Fibroblast of villous mesenchyme (primary cell): Measurements from ENCODE around the gene SIGLEC10. TPM values are rescaled to one million over a fixed set of nuclear protein-coding genes. Genes with fewer than 3 reads are reported as not detected.

Experiments used
- DNase-seq: peaks from one replicate; pipeline ENCODE4 v3.0.0-alpha.2; 2010; ENCODE audit warnings: low read depth
- H3K4me3 ChIP-seq: 2 replicates; pipeline ENCODE4 v1.5.1; 2011; ENCODE audit warnings: low read depth, mild to moderate bottlenecking, low read length
- small RNA-seq: library from RNA; depleted of rRNA; stranded (forward); fragments of <200 nt; gene quantifications from one replicate; pipeline ENCODE3, GENCODE V24; 2012
- total RNA-seq: library from RNA; depleted of rRNA; stranded (reverse); fragments of >200 nt; gene quantifications from 2 replicates; pipeline ENCODE4 v1.2.3, GENCODE V29; 2012
- TF ChIP-seq, protein P1 (sequence below): IDR thresholded peaks from 2 replicates; pipeline ENCODE4 v1.5.1; 2012; ENCODE audit warnings: low read depth, mild to moderate bottlenecking, low read length; ENCODE audit not compliant: insufficient read depth

Gene SIGLEC10
- total RNA-seq, 1 donor = not detected

DNA sequence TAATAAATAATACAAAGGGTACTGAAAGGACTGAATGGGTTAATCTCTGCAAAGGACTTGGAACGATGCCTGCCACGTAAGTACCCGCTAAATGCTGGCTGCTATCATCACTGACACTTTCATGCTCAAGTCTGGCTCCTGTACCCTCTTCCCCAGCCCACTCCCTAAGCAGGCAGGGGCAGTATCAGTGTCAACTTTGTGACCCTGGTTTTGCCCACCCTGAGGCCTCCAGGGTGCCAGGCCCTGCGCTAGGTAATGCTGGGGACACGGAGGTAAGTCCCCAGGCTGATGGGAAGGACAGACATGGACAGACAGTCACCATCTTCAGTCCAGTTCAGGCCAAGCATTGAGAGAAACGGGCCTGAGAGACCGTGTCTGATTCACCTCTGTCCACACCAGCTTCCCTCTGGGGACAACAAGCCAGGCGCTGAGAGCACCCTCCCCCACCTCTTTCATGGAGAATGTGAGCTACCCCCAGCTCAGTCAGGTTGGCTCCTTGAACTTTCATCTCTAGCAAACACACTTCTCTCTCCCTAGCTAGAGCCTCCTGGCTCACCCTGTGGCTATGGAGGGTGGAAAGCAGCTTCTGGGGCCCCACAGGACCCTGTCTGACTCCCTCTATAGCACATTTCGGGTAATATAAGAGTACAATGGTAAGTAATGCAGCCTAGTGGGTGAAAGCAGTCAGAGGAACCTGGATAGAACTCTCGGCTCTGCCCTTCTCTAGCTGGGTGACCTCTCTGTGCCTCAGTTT is 52.1 kb downstream of the SIGLEC10 start:
- peak; percentile 32 for DNase-seq
- H3K4me3 ChIP-seq = peak overlapping the region; percentile 93
- TF ChIP-seq, protein P1, sequence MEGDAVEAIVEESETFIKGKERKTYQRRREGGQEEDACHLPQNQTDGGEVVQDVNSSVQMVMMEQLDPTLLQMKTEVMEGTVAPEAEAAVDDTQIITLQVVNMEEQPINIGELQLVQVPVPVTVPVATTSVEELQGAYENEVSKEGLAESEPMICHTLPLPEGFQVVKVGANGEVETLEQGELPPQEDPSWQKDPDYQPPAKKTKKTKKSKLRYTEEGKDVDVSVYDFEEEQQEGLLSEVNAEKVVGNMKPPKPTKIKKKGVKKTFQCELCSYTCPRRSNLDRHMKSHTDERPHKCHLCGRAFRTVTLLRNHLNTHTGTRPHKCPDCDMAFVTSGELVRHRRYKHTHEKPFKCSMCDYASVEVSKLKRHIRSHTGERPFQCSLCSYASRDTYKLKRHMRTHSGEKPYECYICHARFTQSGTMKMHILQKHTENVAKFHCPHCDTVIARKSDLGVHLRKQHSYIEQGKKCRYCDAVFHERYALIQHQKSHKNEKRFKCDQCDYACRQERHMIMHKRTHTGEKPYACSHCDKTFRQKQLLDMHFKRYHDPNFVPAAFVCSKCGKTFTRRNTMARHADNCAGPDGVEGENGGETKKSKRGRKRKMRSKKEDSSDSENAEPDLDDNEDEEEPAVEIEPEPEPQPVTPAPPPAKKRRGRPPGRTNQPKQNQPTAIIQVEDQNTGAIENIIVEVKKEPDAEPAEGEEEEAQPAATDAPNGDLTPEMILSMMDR = peak; percentile 13

DNA sequence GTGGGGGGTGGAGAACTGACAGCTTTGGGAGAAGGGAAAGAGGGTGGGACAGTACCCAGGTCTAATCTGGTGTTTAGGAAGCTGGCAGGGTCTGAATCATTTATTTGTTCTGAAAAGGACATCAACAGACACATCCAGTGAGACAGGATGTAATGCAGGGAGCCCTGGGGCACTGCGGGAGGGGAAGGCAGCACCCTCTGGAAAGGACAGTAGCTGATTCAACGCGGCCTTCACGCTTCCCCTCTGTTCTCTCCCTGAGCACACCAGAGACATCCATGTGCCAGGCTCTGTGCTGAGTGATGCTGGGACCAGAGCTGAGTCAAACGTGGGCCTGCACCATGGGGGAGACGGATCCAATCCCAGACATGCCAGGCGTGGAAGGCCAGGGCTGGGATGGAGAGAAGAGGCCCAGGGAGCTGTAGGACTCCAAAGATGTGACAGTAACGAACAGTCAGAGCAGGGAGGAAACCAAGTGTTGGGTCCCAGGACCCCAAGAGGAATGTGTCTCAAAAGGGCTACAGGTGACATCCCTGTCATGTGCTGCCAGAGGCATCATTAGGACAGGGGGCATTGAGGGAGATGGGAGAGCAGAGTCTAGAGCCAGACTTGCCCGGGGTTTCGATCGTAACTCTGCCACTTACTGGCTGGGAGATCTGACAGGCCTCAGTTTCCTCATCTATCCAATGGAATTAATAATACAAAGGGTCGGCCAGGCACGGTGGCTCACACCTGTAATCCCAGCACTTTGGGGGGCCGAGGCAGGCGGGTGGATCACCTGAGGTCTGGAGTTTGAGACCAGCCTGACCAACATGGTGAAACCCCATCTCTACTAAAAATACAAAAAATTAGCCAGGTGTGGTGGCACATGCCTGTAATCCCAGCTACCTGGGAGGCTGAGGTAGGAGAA is 53.0 kb downstream of the SIGLEC10 start:
- H3K4me3 ChIP-seq = no peak overlapping the region
- peak; percentile 12 for DNase-seq
- TF ChIP-seq, protein P1 = no peak

DNA sequence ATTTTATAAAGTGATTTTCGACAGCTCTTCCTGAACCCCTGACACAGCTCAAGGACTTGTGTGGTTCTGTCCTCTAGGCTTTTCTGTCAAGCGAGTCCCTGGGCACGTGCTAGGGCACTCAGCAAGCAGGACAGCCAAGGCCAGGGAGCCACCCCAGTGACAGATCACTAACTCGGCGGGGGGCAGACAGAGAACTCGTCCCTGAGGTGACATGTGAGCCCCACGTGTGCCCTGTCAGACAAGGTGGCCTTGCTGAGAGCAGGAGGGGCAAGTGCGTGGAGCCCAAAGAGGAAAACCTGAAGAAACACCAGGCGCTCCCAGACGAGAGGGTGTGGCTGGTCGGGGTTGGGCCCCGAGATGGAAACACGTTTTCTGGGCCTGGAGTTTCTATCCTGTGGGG is 56.2 kb downstream of the SIGLEC10 start:
- no peak for DNase-seq
- H3K4me3 ChIP-seq = no peak overlapping the region
- TF ChIP-seq, protein P1 = no peak

Small RNA genes lying within 50 kb of the gene (small RNA-seq; reads per million reads assigned to genes)
- gene AC020914.5 = not detected

Other genes starting within 250 kb of the SIGLEC10 start
- gene CD33, start 192.6 kb downstream of the SIGLEC10 start, total RNA-seq = not detected in 2 replicates
- gene SIGLECL1, start 166.6 kb downstream of the SIGLEC10 start, total RNA-seq = not detected in 2 replicates
- gene IGLON5, start 106.0 kb downstream of the SIGLEC10 start, total RNA-seq = not detected in 2 replicates
- gene VSIG10L, start 75.5 kb downstream of the SIGLEC10 start, total RNA-seq = 0.43 and 0.64 TPM in 2 replicates
- 72.2 and 76.4 TPM in 2 replicates for gene ETFB, start 51.3 kb downstream of the SIGLEC10 start, total RNA-seq
- gene CLDND2, start 48.6 kb downstream of the SIGLEC10 start, total RNA-seq = not detected in 2 replicates
- gene NKG7, start 45.0 kb downstream of the SIGLEC10 start, total RNA-seq = not detected in 2 replicates
- not detected in 2 replicates for gene LIM2, start 29.7 kb downstream of the SIGLEC10 start, total RNA-seq
- gene C19orf84, start 27.1 kb downstream of the SIGLEC10 start, total RNA-seq = not detected in 2 replicates
- gene SIGLEC8, start 40.8 kb upstream of the SIGLEC10 start, total RNA-seq = not detected in 2 replicates
- not detected in 2 replicates for gene CEACAM18, start 60.9 kb upstream of the SIGLEC10 start, total RNA-seq
- not detected in 2 replicates for gene SIGLEC12, start 84.2 kb upstream of the SIGLEC10 start, total RNA-seq
- under 0.01 TPM in 1 of 2 replicates, not detected in the other for gene SIGLEC6, start 114.0 kb upstream of the SIGLEC10 start, total RNA-seq
- 5.5 and 9.9 TPM in 2 replicates for gene ZNF175, start 153.6 kb upstream of the SIGLEC10 start, total RNA-seq
- gene SIGLEC5, start 212.8 kb upstream of the SIGLEC10 start, total RNA-seq = not detected in 2 replicates
- gene SIGLEC14, start 229.2 kb upstream of the SIGLEC10 start, total RNA-seq = not detected in 2 replicates